OCI-LY7 (cell line): Measurements from ENCODE around the gene ANAPC10. TPM values are rescaled to one million over a fixed set of nuclear protein-coding genes. Genes with fewer than 3 reads are reported as not detected.

Source experiments
- BruUV-seq: library from RNA; stranded (reverse); fragments of 400-500 nt; replicated peaks from 2 replicates; lab custom pipeline; 2021; lab: Mats Ljungman, UMichigan
- CTCF ChIA-PET: fragments of 300-600 bp; sonication (Branson Sonifier 250); formaldehyde crosslinking; loops from one replicate; lab custom pipeline; 2022; ENCODE audit warnings: antibody characterized with exemption; ENCODE audit not compliant: unreplicated experiment; lab: Charles Lee
- POLR2A ChIA-PET: fragments of 300-600 bp; sonication (Branson Sonifier 250); formaldehyde crosslinking; loops from one replicate; lab custom pipeline; 2022; ENCODE audit warnings: antibody characterized with exemption; lab: Charles Lee
- DNase-seq: peaks from one replicate; pipeline ENCODE4 v3.0.0-alpha.2; 2015; ENCODE audit warnings: low spot score
- H2AFZ ChIP-seq: fragments of 200-600 bp; sonication (generic), shearing (Covaris generic); 2 replicates; pipeline ENCODE4 v1.6.1; 2014; ENCODE audit warnings: mild to moderate bottlenecking, antibody characterized with exemption, low read length, moderate library complexity
- H3K27ac ChIP-seq: fragments of 200-600 bp; sonication (generic); 2 replicates; pipeline ENCODE4 v1.5.1; 2014; ENCODE audit warnings: mixed run types, low read depth, mild to moderate bottlenecking, moderate library complexity, low read length, inconsistent platforms; ENCODE audit not compliant: poor library complexity, severe bottlenecking
- H3K36me3 ChIP-seq: fragments of 200-600 bp; sonication (generic); 2 replicates; pipeline ENCODE4 v1.6.1; 2014; ENCODE audit warnings: mild to moderate bottlenecking, antibody characterized with exemption, low read length, moderate library complexity, mixed read lengths; ENCODE audit not compliant: insufficient read depth
- H3K4me1 ChIP-seq: fragments of 200-600 bp; sonication (generic); 2 replicates; pipeline ENCODE4 v1.5.1; 2014; ENCODE audit warnings: mild to moderate bottlenecking, low read length; ENCODE audit not compliant: insufficient read depth, poor library complexity, severe bottlenecking
- H3K4me2 ChIP-seq: fragments of 200-600 bp; sonication (generic); 2 replicates; pipeline ENCODE4 v1.6.1; 2014; ENCODE audit warnings: mild to moderate bottlenecking, low read length
- H3K4me3 ChIP-seq: fragments of 200-600 bp; sonication (generic); 2 replicates; pipeline ENCODE4 v1.5.1; 2014; ENCODE audit warnings: mild to moderate bottlenecking, low read depth, low read length; ENCODE audit not compliant: poor library complexity, severe bottlenecking
- H3K79me2 ChIP-seq: fragments of 200-600 bp; sonication (generic); 2 replicates; pipeline ENCODE4 v1.6.1; 2016; ENCODE audit warnings: low read depth, mild to moderate bottlenecking, low read length, moderate library complexity, mixed read lengths; ENCODE audit not compliant: insufficient read depth
- H3K9me2 ChIP-seq: fragments of 200-600 bp; sonication (generic); 2 replicates; pipeline ENCODE4 v1.6.1; 2016; ENCODE audit warnings: mild to moderate bottlenecking, low read length, mixed read lengths; ENCODE audit not compliant: insufficient read depth
- H3K9me3 ChIP-seq: fragments of 200-600 bp; sonication (generic); 2 replicates; pipeline ENCODE4 v1.6.1; 2014; ENCODE audit warnings: mild to moderate bottlenecking, mixed run types, low read length, mixed read lengths
- H4K20me1 ChIP-seq: fragments of 200-600 bp; sonication (generic); 2 replicates; pipeline ENCODE4 v1.6.1; 2014; ENCODE audit warnings: mild to moderate bottlenecking, antibody characterized with exemption, low read length, moderate library complexity, mixed read lengths; ENCODE audit not compliant: insufficient read depth
- CTCF ChIP-seq: fragments of 200-600 bp; sonication (generic); conservative IDR thresholded peaks from 2 replicates; pipeline ENCODE4 v1.5.1; 2014; ENCODE audit warnings: mild to moderate bottlenecking, antibody characterized with exemption, low read length, moderate library complexity, mixed read lengths
- EZH2phosphoT487 ChIP-seq: fragments of 200-600 bp; sonication (generic); IDR thresholded peaks from 2 replicates; pipeline ENCODE4 v1.6.1; 2018; ENCODE audit warnings: low read depth, borderline replicate concordance, mild to moderate bottlenecking, mixed run types, antibody characterized with exemption, low read length, moderate library complexity, mixed read lengths
- intact Hi-C: fragments of 100-400 bp; cut with micrococcal nuclease; formaldehyde crosslinking; loops from one replicate; pipeline ENCODE4 v1.10.0; 2022; ENCODE audit not compliant: unreplicated experiment
- total RNA-seq, 2 experiments: library from RNA; depleted of rRNA in 1 of 2; stranded (reverse); fragments of >200 nt in 1 of 2; shearing (Covaris generic) in 1 of 2; gene quantifications; 2 replicates each; pipeline ENCODE4 v1.2.3, GENCODE V29; 2014 to 2022

Gene ANAPC10
- total RNA-seq, 2 experiments from 2014 or later: 31.6 to 34.1 TPM

- no peaks in the 10 kb centered on the region for H3K9me2 ChIP-seq
- no TSS peak for BruUV-seq
- H4K20me1 ChIP-seq: no peaks in the 10 kb centered on the region
- no peaks in the 10 kb centered on the region for H3K4me1 ChIP-seq
- no peaks in the 10 kb centered on the region for H3K9me3 ChIP-seq
- H2AFZ ChIP-seq: no peak overlapping the region
- ChIA-PET CTCF (no interaction called here), POLR2A (interaction anchor here (1.1 kb wide), 1 partner anchor 89 kb away, joined by 3 read pairs; no protein-coding TSS in a partner anchor)
- no peak overlapping the region for H3K27ac ChIP-seq
- intact Hi-C loops: no loop called here
- TF ChIP-seq EZH2phosphoT487 (no peak), CTCF (no peak)
- DNase-seq: no peak
- H3K4me3 ChIP-seq: no peak overlapping the region
- H3K36me3 ChIP-seq: peaks cover 5% of the 10 kb centered on the region; the same call in 1 of the 2 replicates
- no peak overlapping the region for H3K4me2 ChIP-seq
- no peaks in the 10 kb centered on the region for H3K79me2 ChIP-seq
Observed at GRCh38 chr4:144989306-144989705, 108.7 kb downstream of the ANAPC10 start.

GRCh38 chr4:144985531-144985930, 112.5 kb downstream of the ANAPC10 start:
- Histone ChIP-seq H3K9me2 (no peaks in the 10 kb centered on the region), H3K36me3 (no peaks in the 10 kb centered on the region), H4K20me1 (no peaks in the 10 kb centered on the region), H3K4me1 (no peaks in the 10 kb centered on the region), H3K27ac (no peak overlapping the region), H3K4me2 (no peak overlapping the region), H2AFZ (no peak overlapping the region), H3K9me3 (no peaks in the 10 kb centered on the region), H3K79me2 (no peaks in the 10 kb centered on the region), H3K4me3 (no peak overlapping the region)
- ChIA-PET CTCF (no interaction called here), POLR2A (interaction anchor here (0.6 kb wide), 1 partner anchor 285 kb away, joined by 4 read pairs; no protein-coding TSS in a partner anchor)
- DNase-seq: no peak
- no TSS peak for BruUV-seq
- intact Hi-C loops: no loop called here
- TF ChIP-seq EZH2phosphoT487 (no peak), CTCF (no peak)

GRCh38 chr4:144985014-144985413, 113.0 kb downstream of the ANAPC10 start:
- Histone ChIP-seq H3K9me3 (no peaks in the 10 kb centered on the region), H3K79me2 (no peaks in the 10 kb centered on the region), H3K4me1 (no peaks in the 10 kb centered on the region), H3K27ac (no peak overlapping the region), H4K20me1 (no peaks in the 10 kb centered on the region), H3K36me3 (no peaks in the 10 kb centered on the region), H2AFZ (no peak overlapping the region), H3K4me3 (no peak overlapping the region), H3K4me2 (no peak overlapping the region), H3K9me2 (no peaks in the 10 kb centered on the region)
- ChIA-PET POLR2A (interaction anchor here (0.6 kb wide), 2 partner anchors 284 to 1667 kb away, joined by 4 read pairs; no protein-coding TSS in a partner anchor), CTCF (no interaction called here)
- TF ChIP-seq EZH2phosphoT487 (no peak), CTCF (no peak)
- intact Hi-C loops: no loop called here
- no TSS peak for BruUV-seq
- no peak for DNase-seq
